Fibroblast of villous mesenchyme (primary cell): ENCODE results near the gene ZBTB16. TPM values are rescaled to one million over a fixed set of nuclear protein-coding genes. Genes with fewer than 3 reads are reported as not detected.

Source experiments
- DNase-seq: peaks from one replicate; pipeline ENCODE4 v3.0.0-alpha.2; 2010; ENCODE audit warnings: low read depth
- H3K4me3 ChIP-seq: 2 replicates; pipeline ENCODE4 v1.5.1; 2011; ENCODE audit warnings: low read depth, mild to moderate bottlenecking, low read length
- CTCF ChIP-seq: IDR thresholded peaks from 2 replicates; pipeline ENCODE4 v1.5.1; 2012; ENCODE audit warnings: low read depth, mild to moderate bottlenecking, low read length; ENCODE audit not compliant: insufficient read depth
- total RNA-seq: library from RNA; depleted of rRNA; stranded (reverse); fragments of >200 nt; gene quantifications from 2 replicates; pipeline ENCODE4 v1.2.3, GENCODE V29; 2012

Gene ZBTB16
- total RNA-seq, 1 donor = 0.86 TPM

GRCh38 chr11:114239753-114240161 lies 180.2 kb downstream of the ZBTB16 start:
- TF ChIP-seq CTCF = no peak
- H3K4me3 ChIP-seq = no peak overlapping the region
- DNase-seq = no peak

GRCh38 chr11:114242032-114242431 lies 182.5 kb downstream of the ZBTB16 start:
- H3K4me3 ChIP-seq = no peak overlapping the region
- DNase-seq = no peak
- TF ChIP-seq CTCF = no peak

- no peak for TF ChIP-seq CTCF
- DNase-seq = no peak
- no peak overlapping the region for H3K4me3 ChIP-seq
These were observed 184.2 kb downstream of the ZBTB16 start for GRCh38 chr11:114243461-114244372.

- no peak overlapping the region for H3K4me3 ChIP-seq
- TF ChIP-seq CTCF = no peak
- DNase-seq = no peak
These were observed 185.3 kb downstream of the ZBTB16 start for GRCh38 chr11:114244726-114245394.

- no peak for TF ChIP-seq CTCF
These were observed 187.0 kb downstream of the ZBTB16 start for GRCh38 chr11:114246321-114247069.

GRCh38 chr11:114247070-114247789 lies 187.7 kb downstream of the ZBTB16 start:
- H3K4me3 ChIP-seq = no peak overlapping the region
- TF ChIP-seq CTCF = no peak
- no peak for DNase-seq

More at GRCh38 chr11:114246321-114247069, 187.0 kb downstream of the ZBTB16 start:
- DNase-seq = no peak
- H3K4me3 ChIP-seq = no peak overlapping the region
